CD8-positive, alpha-beta memory T cell (primary cell): ENCODE results near the gene HOXD8. TPM values are rescaled to one million over a fixed set of nuclear protein-coding genes. Genes with fewer than 3 reads are reported as not detected.

Experiments
- CTCF ChIA-PET: fragments of 350-600 bp; sonication (Branson Sonifier 250); formaldehyde crosslinking; loops from one replicate; lab custom pipeline; 2021; ENCODE audit warnings: antibody characterized with exemption; lab: Charles Lee
- POLR2A ChIA-PET: fragments of 350-600 bp; sonication (Branson Sonifier 250); formaldehyde crosslinking; loops from one replicate; lab custom pipeline; 2021; ENCODE audit warnings: antibody characterized with exemption; lab: Charles Lee
- DNase-seq, 5 donors: peaks; one replicate each; pipeline versions ENCODE4 v3.0.0 to v3.0.0-alpha.2; 2020 to 2022; ENCODE audit warnings: mixed read lengths in 1 of 5
- H3K27ac ChIP-seq: one replicate; pipeline ENCODE4 v1.7.0; 2013; ENCODE audit warnings: low read depth, mild to moderate bottlenecking, low read length, moderate library complexity
- H3K27me3 ChIP-seq: 2 replicates; pipeline ENCODE4 v1.7.0; 2013; ENCODE audit warnings: low read length, mild to moderate bottlenecking; ENCODE audit not compliant: insufficient read depth, poor library complexity, severe bottlenecking
- H3K36me3 ChIP-seq: 2 replicates; pipeline ENCODE4 v1.7.0; 2013; ENCODE audit warnings: mild to moderate bottlenecking, low read length, moderate library complexity; ENCODE audit not compliant: insufficient read depth
- H3K4me1 ChIP-seq: 2 replicates; pipeline ENCODE4 v1.7.0; 2013; ENCODE audit warnings: mild to moderate bottlenecking, low read length, moderate library complexity; ENCODE audit not compliant: insufficient read depth
- H3K4me3 ChIP-seq: 2 replicates; pipeline ENCODE4 v1.7.0; 2013; ENCODE audit warnings: mild to moderate bottlenecking, low read length
- H3K9me3 ChIP-seq: 2 replicates; pipeline ENCODE4 v1.7.0; 2013; ENCODE audit warnings: mild to moderate bottlenecking, low read length
- H3K27ac Mint-ChIP-seq, 8 donors: one replicate each; pipeline ENCODE4 v1.8.0; 2020 to 2021; ENCODE audit warnings: mixed read lengths in 8 of 8, mild to moderate bottlenecking in 6 of 8, inconsistent platforms in 3 of 8, moderate library complexity in 3 of 8
- H3K27me3 Mint-ChIP-seq, 2 donors: one replicate each; pipeline ENCODE4 v1.8.0; 2020 to 2021; ENCODE audit warnings: mixed read lengths in 2 of 2, mild to moderate bottlenecking in 1 of 2, moderate library complexity in 1 of 2
- H3K36me3 Mint-ChIP-seq, 3 donors: one replicate each; pipeline ENCODE4 v1.8.0; 2020 to 2021; ENCODE audit warnings: mixed read lengths in 3 of 3, inconsistent platforms in 1 of 3, mild to moderate bottlenecking in 1 of 3
- H3K4me1 Mint-ChIP-seq, 3 donors: one replicate each; pipeline ENCODE4 v1.8.0; 2020 to 2021; ENCODE audit warnings: mixed read lengths in 3 of 3, inconsistent platforms in 1 of 3, mild to moderate bottlenecking in 1 of 3
- H3K4me3 Mint-ChIP-seq, 7 donors: one replicate each; pipeline ENCODE4 v1.8.0; 2020 to 2021; ENCODE audit warnings: mixed read lengths in 7 of 7, mild to moderate bottlenecking in 6 of 7, moderate library complexity in 4 of 7, inconsistent platforms in 2 of 7
- H3K9me3 Mint-ChIP-seq, 5 donors: one replicate each; pipeline ENCODE4 v1.8.0; 2020 to 2022; ENCODE audit warnings: mixed read lengths in 5 of 5, mild to moderate bottlenecking in 3 of 5, moderate library complexity in 2 of 5, inconsistent platforms in 1 of 5
- polyA plus RNA-seq: library from polyadenylated mRNA; unstranded; fragments of 300-500 nt; fragmentation: Illumina TruSeq; gene quantifications from one replicate; pipeline ENCODE4 v1.2.3, GENCODE V29; 2021
- total RNA-seq, 2 experiments: library from RNA; stranded (reverse); gene quantifications; one replicate each; pipeline ENCODE4 v1.2.3, GENCODE V29; 2021

HOXD8 gene
- total and polyA plus RNA-seq, 3 experiments from 2014 or later, result not detected

- ChIA-PET CTCF (interaction anchor here (0.7 kb wide), 1 partner anchor 9 kb away, joined by 3 read pairs; no protein-coding TSS in a partner anchor), POLR2A (no interaction called here)
- Histone ChIP-seq H3K4me1 (no peaks in the 10 kb centered on the region), H3K36me3 (no peaks in the 10 kb centered on the region), H3K4me3 (no peak overlapping the region), H3K27ac (no peak overlapping the region), H3K27me3 (peaks cover 40% of the 10 kb centered on the region), H3K9me3 (no peaks in the 10 kb centered on the region)
- no peaks in the 10 kb centered on the region for H3K36me3 Mint-ChIP-seq
- H3K9me3 Mint-ChIP-seq, result peaks cover 0 to 2% (median 0%) of the 10 kb centered on the region in 5 donors
- peak overlapping the region in 1 of 7 donors; percentile 23 for H3K4me3 Mint-ChIP-seq
- DNase-seq, result no peak
- no peak overlapping the region for H3K27ac Mint-ChIP-seq
- H3K27me3 Mint-ChIP-seq, result peaks cover 56 to 91% of the 10 kb centered on the region in 2 donors
- peaks cover 6 to 15% (median 10%) of the 10 kb centered on the region in 3 donors for H3K4me1 Mint-ChIP-seq
Measured at GRCh38 chr2:176178757-176179295, 49.3 kb downstream of the HOXD8 start.

GRCh38 chr2:176181551-176181950, 52.0 kb downstream of the HOXD8 start:
- Histone ChIP-seq H3K27ac (no peak overlapping the region), H3K36me3 (no peaks in the 10 kb centered on the region), H3K27me3 (peaks cover 22% of the 10 kb centered on the region), H3K9me3 (no peaks in the 10 kb centered on the region), H3K4me3 (no peak overlapping the region), H3K4me1 (no peaks in the 10 kb centered on the region)
- H3K27ac Mint-ChIP-seq, result no peak overlapping the region
- POLR2A ChIA-PET, result no interaction called here
- peaks cover 0 to 3% (median 0%) of the 10 kb centered on the region in 3 donors for H3K36me3 Mint-ChIP-seq
- H3K4me1 Mint-ChIP-seq, result peaks cover 6 to 9% (median 7%) of the 10 kb centered on the region in 3 donors
- DNase-seq, result no peak
- H3K4me3 Mint-ChIP-seq, result no peak overlapping the region
- peaks cover 0 to 4% (median 0%) of the 10 kb centered on the region in 5 donors for H3K9me3 Mint-ChIP-seq
- peaks cover 38 to 85% of the 10 kb centered on the region in 2 donors for H3K27me3 Mint-ChIP-seq
- CTCF ChIA-PET, result no interaction called here

Other genes with a start within 250 kb of the HOXD8 start
- 10 to 100 TPM; 31.7 to 36.0 TPM for gene LNPK, start 127.4 kb upstream of the HOXD8 start, total RNA-seq
- 17.5 TPM for gene LNPK, start 127.4 kb upstream of the HOXD8 start, polyA plus RNA-seq
- gene EVX2, start 45.7 kb upstream of the HOXD8 start, total RNA-seq, result not detected
- gene EVX2, start 45.7 kb upstream of the HOXD8 start, polyA plus RNA-seq, result not detected
- gene HOXD13, start 37.0 kb upstream of the HOXD8 start, total RNA-seq, result not detected
- gene HOXD13, start 37.0 kb upstream of the HOXD8 start, polyA plus RNA-seq, result not detected
- not detected for gene HOXD12, start 29.9 kb upstream of the HOXD8 start, total RNA-seq
- gene HOXD12, start 29.9 kb upstream of the HOXD8 start, polyA plus RNA-seq, result not detected
- not detected for gene HOXD11, start 22.4 kb upstream of the HOXD8 start, total RNA-seq
- gene HOXD11, start 22.4 kb upstream of the HOXD8 start, polyA plus RNA-seq, result not detected
- not detected for gene HOXD10, start 12.9 kb upstream of the HOXD8 start, total RNA-seq
- not detected for gene HOXD10, start 12.9 kb upstream of the HOXD8 start, polyA plus RNA-seq
- gene HOXD9, start 7.0 kb upstream of the HOXD8 start, total RNA-seq, result not detected
- not detected for gene HOXD9, start 7.0 kb upstream of the HOXD8 start, polyA plus RNA-seq
- not detected for gene HOXD4, start 21.8 kb downstream of the HOXD8 start, total RNA-seq
- not detected for gene HOXD4, start 21.8 kb downstream of the HOXD8 start, polyA plus RNA-seq
- not detected for gene HOXD3, start 27.6 kb downstream of the HOXD8 start, total RNA-seq
- not detected for gene HOXD3, start 27.6 kb downstream of the HOXD8 start, polyA plus RNA-seq
- gene HOXD1, start 59.0 kb downstream of the HOXD8 start, total RNA-seq, result not detected
- gene HOXD1, start 59.0 kb downstream of the HOXD8 start, polyA plus RNA-seq, result not detected
- 10 to 100 TPM; 26.3 to 28.9 TPM for gene MTX2, start 139.7 kb downstream of the HOXD8 start, total RNA-seq
- gene MTX2, start 139.7 kb downstream of the HOXD8 start, polyA plus RNA-seq, result 21.6 TPM